GM12875 (cell line): ENCODE results near the gene NEK4.

Experiments used
- H3K4me3 ChIP-seq: one replicate; pipeline ENCODE4 v1.5.1; 2011; ENCODE audit warnings: low read depth, low read length, control low read depth
- TF ChIP-seq, protein P1 (sequence below): IDR thresholded peaks from 2 replicates; pipeline ENCODE4 v1.5.1; 2011; ENCODE audit warnings: low read depth, mild to moderate bottlenecking, control low read depth, inconsistent platforms, low read length, moderate library complexity, borderline replicate concordance; ENCODE audit not compliant: insufficient read depth

The NEK4 gene

DNA sequence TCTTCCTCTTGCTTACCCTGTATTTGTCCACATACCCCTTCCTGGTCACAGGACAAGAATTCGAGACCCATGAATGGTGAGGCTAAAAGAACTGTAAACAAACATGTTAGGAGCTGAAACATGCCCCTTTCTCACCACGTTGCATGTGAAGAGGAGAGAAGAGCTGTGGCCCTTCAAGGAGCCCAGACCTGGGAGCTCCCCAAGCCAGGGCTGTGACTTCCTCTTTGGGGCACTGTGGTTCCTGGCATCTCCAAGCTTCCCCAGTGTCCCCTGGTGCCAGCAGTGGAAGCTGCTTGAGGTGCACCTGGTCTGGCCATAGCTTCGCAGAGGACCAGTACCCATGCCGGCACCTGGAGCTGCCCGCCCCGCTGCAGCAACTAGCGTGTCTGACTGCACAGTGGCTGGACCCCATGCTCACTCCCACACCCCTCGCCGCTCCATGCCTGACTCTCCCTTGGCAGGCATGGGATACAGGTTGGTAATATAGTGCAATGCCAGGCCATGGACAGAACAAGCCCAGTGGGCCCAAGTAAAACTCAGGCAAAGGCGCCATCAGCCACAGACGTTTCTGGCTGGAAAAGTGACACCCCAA lies 54.9 kb downstream of the NEK4 start:
- TF ChIP-seq, protein P1, sequence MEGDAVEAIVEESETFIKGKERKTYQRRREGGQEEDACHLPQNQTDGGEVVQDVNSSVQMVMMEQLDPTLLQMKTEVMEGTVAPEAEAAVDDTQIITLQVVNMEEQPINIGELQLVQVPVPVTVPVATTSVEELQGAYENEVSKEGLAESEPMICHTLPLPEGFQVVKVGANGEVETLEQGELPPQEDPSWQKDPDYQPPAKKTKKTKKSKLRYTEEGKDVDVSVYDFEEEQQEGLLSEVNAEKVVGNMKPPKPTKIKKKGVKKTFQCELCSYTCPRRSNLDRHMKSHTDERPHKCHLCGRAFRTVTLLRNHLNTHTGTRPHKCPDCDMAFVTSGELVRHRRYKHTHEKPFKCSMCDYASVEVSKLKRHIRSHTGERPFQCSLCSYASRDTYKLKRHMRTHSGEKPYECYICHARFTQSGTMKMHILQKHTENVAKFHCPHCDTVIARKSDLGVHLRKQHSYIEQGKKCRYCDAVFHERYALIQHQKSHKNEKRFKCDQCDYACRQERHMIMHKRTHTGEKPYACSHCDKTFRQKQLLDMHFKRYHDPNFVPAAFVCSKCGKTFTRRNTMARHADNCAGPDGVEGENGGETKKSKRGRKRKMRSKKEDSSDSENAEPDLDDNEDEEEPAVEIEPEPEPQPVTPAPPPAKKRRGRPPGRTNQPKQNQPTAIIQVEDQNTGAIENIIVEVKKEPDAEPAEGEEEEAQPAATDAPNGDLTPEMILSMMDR: no peak
- H3K4me3 ChIP-seq: no peak overlapping the region

DNA sequence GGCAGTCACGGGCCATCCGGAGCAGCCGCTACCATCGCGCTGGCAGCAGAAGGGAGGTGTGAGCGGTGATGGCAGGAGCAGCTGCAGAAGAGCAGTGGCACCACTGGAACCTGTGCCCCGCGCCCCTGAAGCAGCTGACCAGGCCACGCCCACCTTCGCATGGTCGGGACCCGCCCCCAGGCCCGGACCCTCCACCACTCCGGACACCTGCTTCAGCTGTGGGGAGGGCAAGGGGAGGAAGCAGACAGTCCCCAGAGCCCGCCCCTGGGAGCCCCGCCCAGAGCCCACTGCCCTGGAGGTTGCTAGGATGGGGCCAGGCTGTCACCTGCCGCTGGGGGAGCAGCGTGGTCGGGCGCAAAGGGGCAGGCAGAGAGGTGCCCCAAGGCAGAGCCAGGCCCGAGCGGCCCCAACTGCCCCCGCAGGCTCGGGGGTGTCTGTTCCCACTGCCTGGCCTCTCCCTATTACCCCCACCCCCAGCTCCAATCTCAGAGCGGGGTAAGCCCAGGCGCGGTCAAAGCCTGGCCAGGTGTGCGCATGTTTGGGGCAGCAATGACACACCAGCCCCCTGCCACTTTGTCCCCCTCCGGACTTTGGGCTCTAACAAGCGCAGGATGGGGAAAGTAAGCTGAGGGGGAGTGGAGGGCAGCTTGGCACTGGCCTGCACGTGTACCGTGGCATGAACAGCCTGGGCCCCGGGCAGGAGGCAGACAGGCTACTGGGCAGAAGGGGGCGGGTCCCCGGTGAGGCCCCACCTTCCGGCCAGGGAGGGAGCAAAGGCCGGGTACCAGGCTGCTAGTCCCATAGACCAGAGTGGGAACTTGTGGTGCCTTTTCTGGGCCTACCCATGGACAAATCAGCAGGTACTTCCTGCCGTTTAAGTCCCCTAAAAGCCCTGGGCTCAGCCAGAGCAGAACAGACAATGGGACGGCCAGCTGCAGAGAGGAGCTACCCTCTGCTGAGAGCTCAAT lies 56.1 kb downstream of the NEK4 start:
- TF ChIP-seq, protein P1: no peak

DNA sequence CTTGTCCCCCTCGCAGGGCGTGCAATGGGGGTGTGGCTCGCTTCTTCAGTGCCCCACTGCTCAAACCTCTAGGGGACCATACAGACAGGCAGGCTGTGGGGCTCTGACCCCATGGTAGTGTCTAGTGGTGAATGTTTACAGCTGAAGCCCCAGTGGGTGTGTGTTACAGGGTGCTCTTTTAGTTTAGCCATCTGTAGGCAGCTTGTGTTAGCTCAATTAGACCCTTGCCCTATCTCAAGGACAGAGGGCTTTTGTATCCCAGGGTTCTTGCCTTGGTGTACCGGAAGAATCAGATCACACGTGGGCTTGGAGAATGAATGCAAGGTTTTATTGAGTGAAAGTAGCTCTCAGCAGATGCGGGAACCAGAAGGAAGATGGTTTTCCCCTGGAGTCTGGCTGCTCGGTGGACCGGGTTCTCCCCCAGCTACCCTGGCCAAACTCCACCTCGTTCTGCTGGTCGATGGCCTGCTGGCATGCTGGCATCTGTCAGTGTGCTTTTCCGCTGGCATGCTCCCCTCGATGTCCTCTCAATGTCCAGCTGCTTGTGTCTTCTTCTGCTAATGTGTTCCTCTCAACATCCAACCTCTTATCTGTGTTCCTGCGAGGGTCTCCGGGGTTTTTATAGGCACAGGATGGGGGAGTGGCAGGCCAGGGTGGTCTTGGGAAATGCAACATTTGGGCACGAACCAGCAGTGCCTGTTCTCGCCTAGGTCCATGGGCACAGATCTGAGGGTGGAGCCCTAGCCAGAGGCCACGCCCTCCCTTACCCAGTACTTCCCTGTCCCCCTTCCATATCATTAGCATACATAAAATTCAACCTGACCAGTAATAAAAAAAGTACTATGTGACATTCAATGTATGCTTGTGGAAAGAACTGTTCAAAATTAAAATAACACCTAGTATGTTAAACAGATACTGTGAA lies 58.2 kb downstream of the NEK4 start:
- TF ChIP-seq, protein P1: no peak
- H3K4me3 ChIP-seq: no peak overlapping the region

More for the DNA sequence above, 56.1 kb downstream of the NEK4 start:
- H3K4me3 ChIP-seq: no peak overlapping the region

DNA sequence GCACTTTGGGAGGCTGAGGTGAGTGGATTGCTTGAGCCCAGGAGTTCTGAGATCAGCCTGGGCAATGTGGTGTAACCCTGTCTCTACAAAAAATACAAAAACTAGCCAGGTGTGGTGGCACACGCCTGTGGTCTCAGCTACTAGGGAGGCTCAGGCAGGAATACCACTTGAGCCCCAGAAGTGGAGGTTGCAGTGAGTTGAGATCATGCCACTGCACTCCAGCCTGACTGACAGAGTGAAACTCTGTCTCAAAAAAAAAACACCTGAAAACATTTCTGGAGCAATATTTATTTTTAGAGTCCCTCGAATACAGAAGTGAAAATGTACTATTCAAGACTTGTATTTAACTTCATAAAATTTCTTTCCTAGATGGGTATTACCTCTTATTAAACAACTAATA lies 60.2 kb downstream of the NEK4 start:
- H3K4me3 ChIP-seq: no peak overlapping the region
- TF ChIP-seq, protein P1: no peak

DNA sequence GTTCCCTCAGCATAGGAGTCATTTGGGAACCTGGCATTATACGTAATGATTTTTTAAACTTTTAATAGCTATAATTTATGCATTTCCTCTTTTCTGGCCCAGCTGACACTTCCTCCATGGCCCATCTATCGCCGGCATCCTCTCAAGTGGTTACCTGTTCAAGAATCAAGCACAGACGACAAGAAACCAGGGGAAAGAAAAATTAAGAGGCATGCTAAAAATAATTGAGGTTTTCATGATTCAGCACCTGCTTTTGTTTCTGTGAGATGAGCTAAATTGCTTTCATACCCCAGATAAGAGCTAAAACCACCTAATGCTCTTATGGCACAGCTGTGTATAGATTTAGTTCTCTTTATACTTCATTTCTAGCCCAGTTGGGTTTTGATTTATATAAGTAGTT lies 63.2 kb downstream of the NEK4 start:
- TF ChIP-seq, protein P1: no peak
- H3K4me3 ChIP-seq: peak overlapping the region; percentile 99

DNA sequence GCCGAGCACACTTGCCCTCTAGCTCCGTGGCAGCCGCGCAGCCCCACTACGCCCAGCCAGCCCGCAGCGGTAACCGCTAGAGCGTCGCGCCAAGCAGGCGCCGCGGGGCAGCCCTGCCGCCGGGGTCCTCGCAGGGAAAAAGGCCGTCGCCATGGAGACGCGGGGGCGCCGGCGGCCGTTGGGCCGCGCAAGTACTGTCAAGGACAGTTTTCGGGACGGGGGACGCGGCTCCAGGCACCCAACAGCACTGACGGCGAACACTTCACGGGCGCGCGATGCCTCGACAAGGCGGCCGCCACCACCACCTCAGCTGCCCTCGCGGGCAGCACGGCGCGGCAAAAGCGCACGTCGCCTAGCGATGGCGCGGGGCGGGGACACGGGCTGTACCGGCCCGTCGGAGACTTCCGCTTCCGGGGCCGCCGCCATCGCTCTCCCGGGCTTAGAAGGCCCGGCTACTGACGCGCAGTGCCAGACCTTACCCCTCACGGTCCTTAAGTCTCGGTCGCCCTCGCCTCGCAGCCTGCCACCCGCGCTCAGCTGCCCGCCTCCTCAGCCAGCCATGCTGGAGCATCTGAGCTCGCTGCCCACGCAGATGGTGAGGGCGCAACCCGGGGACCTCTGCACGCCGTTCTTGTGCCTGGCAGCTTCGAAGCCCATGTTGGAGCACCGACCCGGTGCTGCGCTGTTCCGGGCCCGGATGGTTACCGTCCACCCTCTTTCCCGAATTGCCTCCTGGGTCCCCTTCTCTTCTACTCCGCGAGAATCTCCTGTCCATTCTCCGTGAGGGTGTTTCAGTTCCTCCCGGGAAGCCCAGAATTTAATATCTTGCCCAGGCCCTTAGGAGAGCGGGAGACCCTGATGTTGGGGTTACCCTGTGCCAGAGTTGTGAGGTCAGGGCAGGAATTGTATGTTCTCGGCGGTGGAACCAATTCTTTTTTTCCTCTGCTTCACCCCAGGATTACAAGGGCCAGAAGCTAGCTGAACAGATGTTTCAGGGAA lies 64.8 kb downstream of the NEK4 start, which contains the start of the genes GLT8D1 and SPCS1:
TSS of gene GLT8D1 (minus strand) at position 104 of the 999 bp plus-strand sequence. CDS start 5,331 bp downstream, outside the sequence.
TSS of gene SPCS1 (plus strand) at position 419 of the 999 bp plus-strand sequence. CDS start at position 560, 141 bp downstream.
- peak within 1 kb of the TSS; percentile 99 for H3K4me3 ChIP-seq
- TF ChIP-seq, protein P1: no peak
